ENCODE results near the gene MAGI2.
"Not testable (repeated sequence)": the region's sequence is repeated elsewhere in the genome, so short reads cannot be mapped to it uniquely, and the experiment has no call there.

Gene MAGI2

GRCh38 chr7:78967561-78967960 is 485.9 kb downstream of the MAGI2 start:
- in situ Hi-C loops (cut with HindIII; ENCODE audit: low sequenced_read_pairs) = not testable (repeated sequence)

GRCh38 chr7:78967046-78967445 is 486.4 kb downstream of the MAGI2 start:
- in situ Hi-C loops (cut with HindIII; ENCODE audit: low sequenced_read_pairs) = no loop called here

GRCh38 chr7:78959477-78959876 is 494.0 kb downstream of the MAGI2 start:
- in situ Hi-C loops (cut with HindIII; ENCODE audit: low sequenced_read_pairs) = no loop called here

GRCh38 chr7:78955329-78955728 is 498.1 kb downstream of the MAGI2 start:
- in situ Hi-C loops (cut with HindIII; ENCODE audit: low sequenced_read_pairs) = no loop called here

- in situ Hi-C loops (cut with HindIII; ENCODE audit: low sequenced_read_pairs) = no loop called here
Observed at GRCh38 chr7:78953726-78954363, 499.6 kb downstream of the MAGI2 start.

GRCh38 chr7:78953090-78953489 is 500.4 kb downstream of the MAGI2 start:
- in situ Hi-C loops (cut with HindIII; ENCODE audit: low sequenced_read_pairs) = no loop called here

GRCh38 chr7:78939669-78940068 is 513.8 kb downstream of the MAGI2 start:
- in situ Hi-C loops (cut with HindIII; ENCODE audit: low sequenced_read_pairs) = no loop called here

- in situ Hi-C loops (cut with HindIII; ENCODE audit: low sequenced_read_pairs) = no loop called here
Observed at GRCh38 chr7:78924581-78924980, 528.9 kb downstream of the MAGI2 start.

- in situ Hi-C loops (cut with HindIII; ENCODE audit: low sequenced_read_pairs) = no loop called here
Observed at GRCh38 chr7:78912781-78913180, 540.7 kb downstream of the MAGI2 start.

GRCh38 chr7:78906735-78907134 is 546.7 kb downstream of the MAGI2 start:
- in situ Hi-C loops (cut with HindIII; ENCODE audit: low sequenced_read_pairs) = no loop called here

- in situ Hi-C loops (cut with HindIII; ENCODE audit: low sequenced_read_pairs) = no loop called here
Observed at GRCh38 chr7:78905436-78905835, 548.0 kb downstream of the MAGI2 start.

- in situ Hi-C loops (cut with HindIII; ENCODE audit: low sequenced_read_pairs) = no loop called here
Observed at GRCh38 chr7:78904983-78905382, 548.5 kb downstream of the MAGI2 start.

GRCh38 chr7:78901566-78901965 is 551.9 kb downstream of the MAGI2 start:
- in situ Hi-C loops (cut with HindIII; ENCODE audit: low sequenced_read_pairs) = no loop called here

GRCh38 chr7:78900806-78901205 is 552.7 kb downstream of the MAGI2 start:
- in situ Hi-C loops (cut with HindIII; ENCODE audit: low sequenced_read_pairs) = no loop called here

GRCh38 chr7:78895393-78895792 is 558.1 kb downstream of the MAGI2 start:
- in situ Hi-C loops (cut with HindIII; ENCODE audit: low sequenced_read_pairs) = no loop called here

GRCh38 chr7:78879206-78879605 is 574.3 kb downstream of the MAGI2 start:
- in situ Hi-C loops (cut with HindIII; ENCODE audit: low sequenced_read_pairs) = no loop called here

GRCh38 chr7:78873117-78873516 is 580.4 kb downstream of the MAGI2 start:
- in situ Hi-C loops (cut with HindIII; ENCODE audit: low sequenced_read_pairs) = no loop called here

GRCh38 chr7:78864339-78864738 is 589.1 kb downstream of the MAGI2 start:
- in situ Hi-C loops (cut with HindIII; ENCODE audit: low sequenced_read_pairs) = no loop called here

GRCh38 chr7:78863281-78863680 is 590.2 kb downstream of the MAGI2 start:
- in situ Hi-C loops (cut with HindIII; ENCODE audit: low sequenced_read_pairs) = no loop called here

- in situ Hi-C loops (cut with HindIII; ENCODE audit: low sequenced_read_pairs) = no loop called here
Observed at GRCh38 chr7:78862411-78862900, 591.0 kb downstream of the MAGI2 start.

- in situ Hi-C loops (cut with HindIII; ENCODE audit: low sequenced_read_pairs) = no loop called here
Observed at GRCh38 chr7:78852951-78853350, 600.5 kb downstream of the MAGI2 start.

- in situ Hi-C loops (cut with HindIII; ENCODE audit: low sequenced_read_pairs) = no loop called here
Observed at GRCh38 chr7:78850093-78850740, 603.2 kb downstream of the MAGI2 start.

GRCh38 chr7:78845155-78845554 is 608.3 kb downstream of the MAGI2 start:
- in situ Hi-C loops (cut with HindIII; ENCODE audit: low sequenced_read_pairs) = no loop called here

Data from endothelial cell of hepatic sinusoid (primary cell).